Stimulated activated CD4-positive, alpha-beta T cell treated with anti-CD3 and anti-CD28 coated beads, Interleukin-4, amount 100 ng/mL, for 1 hour (primary cell): Measurements from ENCODE around the gene PPP1R12C.
"Not testable (repeated sequence)": the region's sequence is repeated elsewhere in the genome, so short reads cannot be mapped to it uniquely, and the experiment has no call there.

Experiments
- DNase-seq: peaks from one replicate; pipeline ENCODE4 v3.0.0-alpha.2; 2020

PPP1R12C gene

GRCh38 chr19:55109527-55110291 is 7.7 kb downstream of the PPP1R12C start:
- DNase-seq: no peak

GRCh38 chr19:55107252-55107651 is 10.2 kb downstream of the PPP1R12C start:
- DNase-seq: not testable (repeated sequence)

GRCh38 chr19:55106591-55106990 is 10.8 kb downstream of the PPP1R12C start:
- no peak for DNase-seq

GRCh38 chr19:55105237-55105636 is 12.2 kb downstream of the PPP1R12C start:
- DNase-seq: no peak

- no peak for DNase-seq
These were observed 14.2 kb downstream of the PPP1R12C start for GRCh38 chr19:55103190-55103589.

GRCh38 chr19:55101261-55101660 is 16.2 kb downstream of the PPP1R12C start:
- no peak for DNase-seq

- DNase-seq: no peak
These were observed 17.6 kb downstream of the PPP1R12C start for GRCh38 chr19:55099557-55100506.

- DNase-seq: no peak
These were observed 18.5 kb downstream of the PPP1R12C start for GRCh38 chr19:55098716-55099556.

GRCh38 chr19:55097864-55098715 is 19.3 kb downstream of the PPP1R12C start:
- no peak for DNase-seq

GRCh38 chr19:55096061-55096701 is 21.3 kb downstream of the PPP1R12C start:
- no peak for DNase-seq

- DNase-seq: no peak
These were observed 22.0 kb downstream of the PPP1R12C start for GRCh38 chr19:55095260-55096060.

GRCh38 chr19:55094456-55095259 is 22.8 kb downstream of the PPP1R12C start:
- DNase-seq: no peak

GRCh38 chr19:55092423-55093318 is 24.8 kb downstream of the PPP1R12C start:
- no peak for DNase-seq

GRCh38 chr19:55091955-55092354 is 25.5 kb downstream of the PPP1R12C start:
- DNase-seq: no peak

- no peak for DNase-seq
These were observed 26.1 kb downstream of the PPP1R12C start for GRCh38 chr19:55091126-55091910.

- DNase-seq: no peak
These were observed 26.9 kb downstream of the PPP1R12C start for GRCh38 chr19:55090564-55090963.

- no peak for DNase-seq
These were observed 28.0 kb downstream of the PPP1R12C start for GRCh38 chr19:55089342-55089944.
